ENCODE measurements around the gene HIF3A.

The HIF3A gene

DNA sequence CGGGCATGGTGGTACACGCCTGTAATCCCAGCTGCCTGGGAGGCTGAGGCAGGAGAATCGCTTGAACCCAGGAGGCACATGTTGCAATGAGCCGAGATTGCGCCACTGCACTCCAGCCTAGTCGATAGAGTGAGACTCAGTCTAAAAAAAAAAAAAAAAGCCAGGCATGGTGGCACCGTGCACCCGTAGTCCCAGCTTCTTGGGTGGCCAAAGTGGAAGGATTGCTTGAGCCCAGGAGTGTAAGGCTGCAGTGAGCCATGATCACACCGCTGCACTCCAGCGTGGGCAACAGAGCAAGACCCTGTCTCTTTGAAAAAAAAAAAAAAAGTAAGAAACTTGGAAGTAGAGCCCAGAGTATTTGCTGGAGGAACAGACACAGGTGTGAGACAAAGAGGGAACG, 88.8 kb downstream of the HIF3A start:
- no peak for TF ChIP-seq CTCF (IDR thresholded peaks at IDR 0.05; ENCODE audit: borderline replicate concordance, insufficient read depth, low read depth, low read length)
- H3K4me3 ChIP-seq (ENCODE audit: low read depth, low read length), result no peak overlapping the region

DNA sequence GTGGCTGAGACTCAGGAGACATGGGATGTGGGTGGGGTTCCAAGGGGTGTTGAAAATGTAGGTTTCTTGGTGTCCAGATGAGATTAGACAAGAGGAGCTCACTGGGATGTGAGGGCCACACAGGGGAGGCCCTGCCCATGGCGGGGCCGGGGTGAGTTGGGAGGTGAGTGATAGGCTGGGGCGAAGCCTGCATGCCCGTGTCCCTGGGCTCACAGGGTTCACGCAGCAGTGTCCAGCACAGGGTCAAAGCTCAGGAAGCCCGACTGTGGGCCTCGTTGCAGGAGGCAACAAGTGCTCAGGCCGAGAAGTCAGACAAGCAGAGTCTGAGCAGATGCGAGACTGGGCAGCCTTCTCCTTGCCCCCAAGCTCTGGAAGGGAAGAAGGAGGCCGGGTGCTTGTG, 89.3 kb downstream of the HIF3A start:
- H3K4me3 ChIP-seq (ENCODE audit: low read depth, low read length), result no peak overlapping the region

DNA sequence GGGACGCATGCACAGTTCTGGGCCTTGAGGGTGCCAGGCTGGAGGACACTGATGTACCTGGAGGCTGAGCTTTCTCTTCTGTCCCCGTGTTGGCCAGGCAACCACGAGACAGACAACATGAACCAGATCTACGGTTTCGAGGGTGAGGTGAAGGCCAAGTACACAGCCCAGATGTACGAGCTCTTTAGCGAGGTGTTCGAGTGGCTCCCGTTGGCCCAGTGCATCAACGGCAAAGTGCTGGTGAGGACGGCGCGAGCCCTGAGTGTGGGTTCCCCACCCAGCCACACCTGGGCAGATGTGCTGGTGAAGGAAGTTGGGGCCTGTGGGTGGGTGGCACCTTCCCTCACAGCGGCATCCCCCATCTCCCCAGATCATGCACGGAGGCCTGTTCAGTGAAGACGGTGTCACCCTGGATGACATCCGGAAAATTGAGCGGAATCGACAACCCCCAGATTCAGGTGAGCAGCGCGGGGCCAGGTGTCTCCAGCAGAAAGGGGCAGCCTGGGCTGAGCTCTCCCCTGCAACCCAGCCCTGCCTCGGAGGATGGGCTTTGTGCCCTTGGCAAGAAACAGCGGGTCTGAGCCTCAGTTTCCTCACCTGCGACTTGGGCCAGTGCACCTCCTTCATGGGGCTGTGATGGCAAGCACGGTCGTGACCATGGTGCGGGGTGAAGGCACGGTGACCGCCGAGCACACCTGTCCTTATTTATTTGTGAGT, 90.3 kb downstream of the HIF3A start:
- H3K4me3 ChIP-seq (ENCODE audit: low read depth, low read length), result no peak overlapping the region
- TF ChIP-seq CTCF (IDR thresholded peaks at IDR 0.05; ENCODE audit: borderline replicate concordance, insufficient read depth, low read depth, low read length), result no peak

More for the DNA sequence above, 89.3 kb downstream of the HIF3A start:
- TF ChIP-seq CTCF (IDR thresholded peaks at IDR 0.05; ENCODE audit: borderline replicate concordance, insufficient read depth, low read depth, low read length), result no peak

DNA sequence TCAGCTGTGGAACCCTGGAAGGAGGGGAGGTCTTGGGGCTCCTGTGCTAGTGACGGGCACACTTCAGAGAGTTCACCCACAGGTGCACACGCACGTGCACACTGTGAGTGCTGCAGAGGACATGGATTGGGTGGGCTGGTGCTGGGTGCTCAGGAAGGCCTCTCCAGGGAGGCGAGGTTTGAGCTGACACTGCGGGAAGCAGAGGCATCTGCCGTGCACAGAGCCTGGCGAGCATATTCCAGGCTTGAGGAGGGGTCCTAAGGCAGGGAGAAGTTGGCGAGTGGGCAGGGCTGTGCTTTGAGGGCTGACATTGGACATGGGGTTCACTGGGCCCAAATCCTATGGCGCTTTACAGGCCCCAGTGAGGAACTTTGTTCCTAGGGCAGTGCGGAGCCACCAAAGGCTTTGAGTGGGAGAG, 90.9 kb downstream of the HIF3A start:
- no peak for TF ChIP-seq CTCF (IDR thresholded peaks at IDR 0.05; ENCODE audit: borderline replicate concordance, insufficient read depth, low read depth, low read length)
- H3K4me3 ChIP-seq (ENCODE audit: low read depth, low read length), result no peak overlapping the region

GRCh38 chr19:46388311-46389095, 91.7 kb downstream of the HIF3A start:
- TF ChIP-seq CTCF (IDR thresholded peaks at IDR 0.05; ENCODE audit: borderline replicate concordance, insufficient read depth, low read depth, low read length), result no peak
- no peak overlapping the region for H3K4me3 ChIP-seq (ENCODE audit: low read depth, low read length)

- no peak overlapping the region for H3K4me3 ChIP-seq (ENCODE audit: low read depth, low read length)
- no peak for TF ChIP-seq CTCF (IDR thresholded peaks at IDR 0.05; ENCODE audit: borderline replicate concordance, insufficient read depth, low read depth, low read length)
These were observed 93.4 kb downstream of the HIF3A start for GRCh38 chr19:46390121-46390858.

All from GM12875 (cell line).